HepG2 (cell line): ENCODE results near the gene CCDC174. TPM values are rescaled to one million over a fixed set of nuclear protein-coding genes. Genes with fewer than 3 reads are reported as not detected.

Experiments
- ATAC-seq: fragments of 200-7000 bp; cut with Tn5 transposase; 3 replicates; pipeline ENCODE4 v1.9.1; 2020; ENCODE audit warnings: mild to moderate bottlenecking, moderate library complexity
- BruUV-seq: library from RNA; stranded (reverse); fragments of 400-500 nt; replicated peaks from 2 replicates; lab custom pipeline; 2021; lab: Mats Ljungman, UMichigan
- CTCF ChIA-PET: fragments of 300-600 bp; formaldehyde crosslinking; extraction: SDS; loops from one replicate; lab custom pipeline; 2021; ENCODE audit warnings: low total read pairs, inconsistent platforms, low intra/inter-chr PET ratio; lab: Yijun Ruan, JAX
- POLR2A ChIA-PET: fragments of 350-600 bp; sonication (Branson Sonifier 250); formaldehyde crosslinking; loops from one replicate; lab custom pipeline; 2020; ENCODE audit warnings: antibody characterized with exemption, inconsistent platforms; lab: Yijun Ruan, JAX
- DNase-seq: peaks from one replicate; pipeline ENCODE4 v3.0.0-alpha.2; 2015; ENCODE audit warnings: low spot score
- FAIRE-seq: peaks from 3 replicates; lab custom pipeline; 2011; peaks lifted over from hg19 to GRCh38; lab: Jason Lieb, UNC
- H2AFZ ChIP-seq: one replicate; pipeline ENCODE4 v1.6.1; 2011; ENCODE audit warnings: low read length, inconsistent platforms
- H3K27ac ChIP-seq: fragments of 300-600 bp; 3 replicates; pipeline ENCODE4 v1.8.0; 2011; ENCODE audit warnings: mixed run types, mild to moderate bottlenecking, mixed read lengths, low read length, inconsistent platforms; ENCODE audit not compliant: insufficient read depth; ENCODE audit errors: extremely low read length
- H3K27me3 ChIP-seq, 2 experiments: fragments of 200-600 bp in 1 of 2; 2 replicates in 1 of 2; 3 replicates in 1 of 2; pipeline versions ENCODE4 v1.6.0 to v1.8.0; 2011; ENCODE audit warnings: low read length in 2 of 2, mild to moderate bottlenecking in 2 of 2, moderate library complexity in 2 of 2, inconsistent platforms in 1 of 2; ENCODE audit not compliant: insufficient read depth in 2 of 2, control insufficient read depth in 1 of 2
- H3K36me3 ChIP-seq, 2 experiments: fragments of 200-600 bp in 1 of 2; replicated peaks in 1 of 2; 2 replicates in 1 of 2; 3 replicates in 1 of 2; pipeline versions ENCODE4 v1.5.1 to v1.8.0; 2011; ENCODE audit warnings: low read length in 2 of 2, inconsistent platforms in 1 of 2; ENCODE audit not compliant: insufficient read depth in 2 of 2, control insufficient read depth in 1 of 2
- H3K4me1 ChIP-seq: 2 replicates; pipeline ENCODE4 v1.5.1; 2012; ENCODE audit warnings: low read length, inconsistent platforms; ENCODE audit not compliant: insufficient read depth
- H3K4me2 ChIP-seq: 2 replicates; pipeline ENCODE4 v1.6.0; 2011; ENCODE audit warnings: low read depth, low read length, inconsistent platforms
- H3K4me3 ChIP-seq, 3 experiments: fragments of 200-600 bp in 1 of 3; sonication (generic), shearing (Covaris generic) in 1 of 3; replicated peaks in 1 of 3; 2 replicates each; pipeline ENCODE4 v1.5.1; 2011 to 2016; ENCODE audit warnings: low read length in 3 of 3, inconsistent platforms in 2 of 3, low read depth in 2 of 3, mild to moderate bottlenecking in 2 of 3, control low read depth in 1 of 3, mixed read lengths in 1 of 3; ENCODE audit not compliant: insufficient read depth in 1 of 3
- H3K79me2 ChIP-seq: one replicate; pipeline ENCODE4 v1.6.1; 2011; ENCODE audit warnings: low read length, inconsistent platforms; ENCODE audit not compliant: insufficient read depth
- H3K9ac ChIP-seq: 2 replicates; pipeline ENCODE4 v1.6.0; 2011; ENCODE audit warnings: mild to moderate bottlenecking, low read depth, low read length, inconsistent platforms; ENCODE audit not compliant: insufficient read depth
- H3K9me3 ChIP-seq: 2 replicates; pipeline ENCODE4 v1.5.1; 2012; ENCODE audit warnings: mild to moderate bottlenecking, low read length
- H4K20me1 ChIP-seq: 2 replicates; pipeline ENCODE4 v1.6.0; 2011; ENCODE audit warnings: inconsistent platforms, mild to moderate bottlenecking, low read length, moderate library complexity; ENCODE audit not compliant: insufficient read depth
- ARID3A ChIP-seq: IDR thresholded peaks from 2 replicates; pipeline ENCODE4 v1.6.1; 2012; ENCODE audit warnings: low read depth, low read length, improper control_type of control experiment
- ATF5 ChIP-seq: sonication (generic); formaldehyde crosslinking; IDR thresholded peaks from 2 replicates; pipeline ENCODE4 v1.4.0; 2020; ENCODE audit warnings: mild to moderate bottlenecking, low read depth, missing genetic modification reagents
- CREB1 ChIP-seq, 2 experiments: fragments of 450-650 bp in 1 of 2; IDR thresholded peaks; 2 replicates each; pipeline ENCODE4 v1.6.1; 2016 to 2017; ENCODE audit warnings: control low read depth in 1 of 2, mild to moderate bottlenecking in 1 of 2, missing compliant biosample characterization in 1 of 2, missing genetic modification characterization in 1 of 2
- DNMT3B ChIP-seq: conservative IDR thresholded peaks from 2 replicates; pipeline ENCODE4 v1.6.1; 2016; ENCODE audit warnings: missing biosample characterization, control low read depth
- DZIP1 ChIP-seq: sonication (generic); formaldehyde crosslinking; IDR thresholded peaks from 2 replicates; pipeline ENCODE4 v1.5.0; 2020; ENCODE audit warnings: mild to moderate bottlenecking, missing genetic modification reagents
- ELF3 ChIP-seq: IDR thresholded peaks from 2 replicates; pipeline ENCODE4 v1.6.1; 2016; ENCODE audit warnings: missing genetic modification reagents, missing compliant biosample characterization
- GPN1 ChIP-seq: sonication (generic); formaldehyde crosslinking; IDR thresholded peaks from 2 replicates; pipeline ENCODE4 v1.5.1; 2020; ENCODE audit warnings: missing genetic modification reagents, borderline replicate concordance
- MAFG ChIP-seq: sonication (generic); formaldehyde crosslinking; IDR thresholded peaks from 2 replicates; pipeline ENCODE4 v1.5.1; 2020; ENCODE audit warnings: mild to moderate bottlenecking, missing genetic modification reagents
- NFKBIZ ChIP-seq: IDR thresholded peaks from 2 replicates; pipeline ENCODE4 v1.6.1; 2018; ENCODE audit warnings: missing genetic modification reagents, missing compliant biosample characterization
- ONECUT2 ChIP-seq: sonication (generic); formaldehyde crosslinking; IDR thresholded peaks from 2 replicates; pipeline ENCODE4 v1.4.0; 2020; ENCODE audit warnings: missing genetic modification reagents
- PHB2 ChIP-seq: fragments of 450-650 bp; IDR thresholded peaks from 2 replicates; pipeline ENCODE4 v1.6.1; 2018; ENCODE audit not compliant: partially characterized antibody
- RBAK ChIP-seq: sonication (generic); formaldehyde crosslinking; IDR thresholded peaks from 2 replicates; pipeline ENCODE4 v1.5.1; 2020; ENCODE audit warnings: mild to moderate bottlenecking, missing genetic modification reagents
- SMAD3 ChIP-seq: sonication (generic); formaldehyde crosslinking; IDR thresholded peaks from 2 replicates; pipeline ENCODE4 v1.4.0; 2020; ENCODE audit warnings: missing genetic modification reagents
- THYN1 ChIP-seq: sonication (generic); formaldehyde crosslinking; IDR thresholded peaks from 2 replicates; pipeline ENCODE4 v1.8.1; 2023; ENCODE audit warnings: low read depth, mild to moderate bottlenecking, moderate library complexity, missing genetic modification reagents, borderline replicate concordance
- ZMYM2 ChIP-seq: sonication (generic); formaldehyde crosslinking; IDR thresholded peaks from 2 replicates; pipeline ENCODE4 v1.8.0; 2022; ENCODE audit warnings: mild to moderate bottlenecking, missing genetic modification reagents
- ZNF160 ChIP-seq: sonication (generic); formaldehyde crosslinking; IDR thresholded peaks from 2 replicates; pipeline ENCODE4 v1.8.0; 2022; ENCODE audit warnings: mild to moderate bottlenecking, inconsistent platforms, missing genetic modification reagents
- ZNF17 ChIP-seq: sonication (generic); formaldehyde crosslinking; IDR thresholded peaks from 2 replicates; pipeline ENCODE4 v1.5.0; 2020; ENCODE audit warnings: mild to moderate bottlenecking, missing genetic modification reagents
- ZNF576 ChIP-seq: sonication (generic); formaldehyde crosslinking; IDR thresholded peaks from 2 replicates; pipeline ENCODE4 v1.4.0; 2020; ENCODE audit warnings: mild to moderate bottlenecking, missing genetic modification reagents
- ZNF616 ChIP-seq: sonication (generic); formaldehyde crosslinking; IDR thresholded peaks from 2 replicates; pipeline ENCODE4 v1.5.0; 2020; ENCODE audit warnings: low read depth, mild to moderate bottlenecking, missing genetic modification reagents
- ZNF841 ChIP-seq: sonication (generic); formaldehyde crosslinking; IDR thresholded peaks from 2 replicates; pipeline ENCODE4 v1.8.1; 2023; ENCODE audit warnings: missing genetic modification reagents, borderline replicate concordance
- WGBS: methylation state at CpG from one replicate; pipeline ENCODE4 v1.1.6; 2017; ENCODE audit warnings: low lambda C conversion rate; 5-methylcytosine and 5-hydroxymethylcytosine counted together
- in situ Hi-C: cut with HindIII; loops from 2 replicates; pipeline ENCODE4 v1.10.0; 2017; ENCODE audit warnings: low pct_unique_long_range_greater_than_20kb; ENCODE audit not compliant: extremely low pct_ligation_motif_present
- intact Hi-C: fragments of 100-400 bp; cut with micrococcal nuclease; formaldehyde crosslinking; loops from one replicate; pipeline ENCODE4 v1.10.0; 2022; ENCODE audit not compliant: unreplicated experiment
- polyA plus RNA-seq, 8 experiments: library from polyadenylated mRNA; depleted of rRNA in 3 of 8; stranded (reverse) in 7 of 8; unstranded in 1 of 8; fragments of >200 nt; fragmentation: Illumina TruSeq in 4 of 8; extraction: Trizol in 4 of 8; gene quantifications; 2 replicates each; pipeline versions ENCODE4 v1.2.1 to v1.2.3, GENCODE V29; 2011 to 2016; ENCODE audit warnings: low read depth in 4 of 8, missing spikeins in 1 of 8, mixed read lengths in 1 of 8; ENCODE audit not compliant: insufficient read depth in 1 of 8
- total RNA-seq, 5 experiments: library from RNA; depleted of rRNA; stranded (reverse); fragments of >200 nt; fragmentation: Illumina TruSeq; extraction: Trizol; gene quantifications; 2 replicates each; pipeline ENCODE4 v1.2.3, GENCODE V29; 2016; ENCODE audit warnings: low read depth in 1 of 5

Gene CCDC174
- total and polyA plus RNA-seq, 2 of the 13 experiments (the other 11 are each of a cell fraction or from before 2014, with no cell fraction given): 5.4 to 11.0 TPM

- Histone ChIP-seq H3K79me2 (no peaks in the 10 kb centered on the region), H3K4me1 (peaks cover 52% of the 10 kb centered on the region), H3K36me3 (no peaks in the 10 kb centered on the region), H3K9ac (no peak overlapping the region), H3K4me2 (no peak overlapping the region), H4K20me1 (no peaks in the 10 kb centered on the region), H2AFZ (no peak overlapping the region), H3K4me3 (no peak overlapping the region), H3K27me3 (no peaks in the 10 kb centered on the region), H3K27ac (no peak overlapping the region), H3K9me3 (no peaks in the 10 kb centered on the region)
- no TSS peak for BruUV-seq
- DNase-seq: no peak
- WGBS: 21% methylated on average over 4 of the region's 4 CpGs
- ATAC-seq: peak; percentile 16; the same call in 1 of the 3 replicates
- ChIA-PET POLR2A (interaction anchor here (2.1 kb wide), 1 partner anchor 16 kb away, joined by 7 read pairs; the partner anchor contains the start of gene CCDC174), CTCF (interaction anchor here (2.4 kb wide), 1 partner anchor 146 kb away, joined by 13 read pairs; no protein-coding TSS in a partner anchor)
- in situ Hi-C loops: no loop called here
- intact Hi-C loops: loop anchor here (5.0 kb wide), 1 partner anchor 287 kb away; no protein-coding TSS in a partner anchor
- no peak for FAIRE-seq
- TF ChIP-seq DNMT3B (CRISPR knock-in tag): no peak
- no peak for TF ChIP-seq DZIP1 (CRISPR knock-in tag)
- TF ChIP-seq MAFG: no peak
- no peak for TF ChIP-seq ZNF160
- TF ChIP-seq NFKBIZ (CRISPR knock-in tag): no peak
- no peak for TF ChIP-seq ZNF576 (CRISPR knock-in tag)
- TF ChIP-seq GPN1: no peak
- no peak for TF ChIP-seq ATF5 (CRISPR knock-in tag)
- TF ChIP-seq PHB2: no peak
- TF ChIP-seq ONECUT2 (CRISPR knock-in tag): no peak
- no peak for TF ChIP-seq ZNF841
- no peak for TF ChIP-seq ZMYM2 (CRISPR knock-in tag)
- no peak for TF ChIP-seq ZNF616 (CRISPR knock-in tag)
- TF ChIP-seq SMAD3 (CRISPR knock-in tag): no peak
- TF ChIP-seq CREB1 (IDR thresholded peaks at IDR 0.05): no peak
- TF ChIP-seq CREB1 (CRISPR knock-in tag; IDR thresholded peaks at IDR 0.05): peak; percentile 23; the same call in 1 of the 2 replicates
- peak; percentile 50; the same call in 1 of the 2 replicates for TF ChIP-seq ELF3 (CRISPR knock-in tag)
- TF ChIP-seq ZNF17 (CRISPR knock-in tag): no peak
- no peak for TF ChIP-seq RBAK (CRISPR knock-in tag)
- TF ChIP-seq ARID3A: 0 out of 2 replicates have a peak, but pooled peaks have one; percentile 33
- no peak for TF ChIP-seq THYN1 (CRISPR knock-in tag)
Measured at GRCh38 chr3:14634763-14635400, 16.7 kb upstream of the CCDC174 start.
